ENCODE measurements around the gene HACD1. TPM values are rescaled to one million over a fixed set of nuclear protein-coding genes. Genes with fewer than 3 reads are reported as not detected.

The HACD1 gene
- total and polyA plus RNA-seq, 4 experiments from 2014 or later: 1.4 to 3.4 (median 2.4) TPM

GRCh38 chr10:17563452-17563851 lies 53.7 kb downstream of the HACD1 start:
- Mint-ChIP-seq H3K9me3 (peaks cover 0 to 2% (median 0%) of the 10 kb centered on the region in 8 donors), H3K4me3 (no peak overlapping the region)

GRCh38 chr10:17562614-17563013 lies 54.6 kb downstream of the HACD1 start:
- Histone ChIP-seq H3K27ac (ENCODE audit: low read depth, low read length) (no peak overlapping the region), H3K4me1 (ENCODE audit: insufficient read depth, low read length) (no peaks in the 10 kb centered on the region), H3K27me3 (ENCODE audit: insufficient read depth, low read length) (no peaks in the 10 kb centered on the region), H3K4me3 (ENCODE audit: low read length in 2 of 2) (no peak overlapping the region), H3K36me3 (ENCODE audit: insufficient read depth, low read length) (no peaks in the 10 kb centered on the region), H3K9me3 (ENCODE audit: control insufficient read depth in 1 of 2, low read length in 2 of 2) (no peaks in the 10 kb centered on the region)
- no peak for DNase-seq
- Mint-ChIP-seq H3K27ac (no peak overlapping the region), H3K4me3 (no peak overlapping the region), H3K4me1 (no peaks in the 10 kb centered on the region), H3K36me3 (no peaks in the 10 kb centered on the region), H3K27me3 (no peaks in the 10 kb centered on the region), H3K9me3 (peaks cover 0 to 2% (median 0%) of the 10 kb centered on the region in 8 donors)
- intact Hi-C loops (cut with micrococcal nuclease): no loop called here
- CTCF ChIA-PET (ENCODE audit: partially characterized antibody): no interaction called here
- POLR2A ChIA-PET (ENCODE audit: partially characterized antibody): no interaction called here

More at GRCh38 chr10:17563452-17563851, 53.7 kb downstream of the HACD1 start:
- ChIA-PET CTCF (ENCODE audit: partially characterized antibody) (no interaction called here), POLR2A (ENCODE audit: partially characterized antibody) (no interaction called here)
- H3K36me3 ChIP-seq (ENCODE audit: insufficient read depth, low read length): no peaks in the 10 kb centered on the region
- H3K27me3 ChIP-seq (ENCODE audit: insufficient read depth, low read length): no peaks in the 10 kb centered on the region
- no peak overlapping the region for H3K27ac ChIP-seq (ENCODE audit: low read depth, low read length)
- no peaks in the 10 kb centered on the region for H3K36me3 Mint-ChIP-seq
- H3K27me3 Mint-ChIP-seq: no peaks in the 10 kb centered on the region
- no peak for DNase-seq
- no peaks in the 10 kb centered on the region for H3K9me3 ChIP-seq (ENCODE audit: control insufficient read depth in 1 of 2, low read length in 2 of 2)
- no peaks in the 10 kb centered on the region for H3K4me1 Mint-ChIP-seq
- no peak overlapping the region for H3K4me3 ChIP-seq (ENCODE audit: low read length in 2 of 2)
- H3K4me1 ChIP-seq (ENCODE audit: insufficient read depth, low read length): no peaks in the 10 kb centered on the region
- no peak overlapping the region for H3K27ac Mint-ChIP-seq
- intact Hi-C loops (cut with micrococcal nuclease): no loop called here

- intact Hi-C loops (cut with micrococcal nuclease): no loop called here
- Mint-ChIP-seq H3K36me3 (no peaks in the 10 kb centered on the region), H3K4me3 (no peak overlapping the region), H3K4me1 (no peaks in the 10 kb centered on the region), H3K27me3 (peaks cover 0 to 2% of the 10 kb centered on the region in 2 donors), H3K9me3 (peaks cover 0 to 2% (median 0%) of the 10 kb centered on the region in 8 donors), H3K27ac (no peak overlapping the region)
- H3K27me3 ChIP-seq (ENCODE audit: insufficient read depth, low read length): no peaks in the 10 kb centered on the region
- H3K36me3 ChIP-seq (ENCODE audit: insufficient read depth, low read length): no peaks in the 10 kb centered on the region
- no peak overlapping the region for H3K27ac ChIP-seq (ENCODE audit: low read depth, low read length)
- ChIA-PET CTCF (ENCODE audit: partially characterized antibody) (no interaction called here), POLR2A (ENCODE audit: partially characterized antibody) (no interaction called here)
- DNase-seq: no peak
- H3K9me3 ChIP-seq (ENCODE audit: control insufficient read depth in 1 of 2, low read length in 2 of 2): no peaks in the 10 kb centered on the region
- H3K4me1 ChIP-seq (ENCODE audit: insufficient read depth, low read length): no peaks in the 10 kb centered on the region
- H3K4me3 ChIP-seq (ENCODE audit: low read length in 2 of 2): no peak overlapping the region
These were observed 56.1 kb downstream of the HACD1 start for GRCh38 chr10:17561111-17561510.

GRCh38 chr10:17557459-17557858 lies 59.7 kb downstream of the HACD1 start:
- Histone ChIP-seq H3K4me3 (ENCODE audit: low read length in 2 of 2) (no peak overlapping the region), H3K4me1 (ENCODE audit: insufficient read depth, low read length) (no peaks in the 10 kb centered on the region), H3K9me3 (ENCODE audit: control insufficient read depth in 1 of 2, low read length in 2 of 2) (no peaks in the 10 kb centered on the region), H3K36me3 (ENCODE audit: insufficient read depth, low read length) (no peaks in the 10 kb centered on the region), H3K27me3 (ENCODE audit: insufficient read depth, low read length) (no peaks in the 10 kb centered on the region), H3K27ac (ENCODE audit: low read depth, low read length) (no peak overlapping the region)
- Mint-ChIP-seq H3K4me1 (no peaks in the 10 kb centered on the region), H3K27me3 (peaks cover 0 to 2% of the 10 kb centered on the region in 2 donors), H3K27ac (no peak overlapping the region), H3K9me3 (peaks cover 0 to 2% (median 0%) of the 10 kb centered on the region in 8 donors), H3K36me3 (no peaks in the 10 kb centered on the region), H3K4me3 (no peak overlapping the region)
- CTCF ChIA-PET (ENCODE audit: partially characterized antibody): no interaction called here
- POLR2A ChIA-PET (ENCODE audit: partially characterized antibody): no interaction called here
- DNase-seq: no peak
- intact Hi-C loops (cut with micrococcal nuclease): no loop called here

- Mint-ChIP-seq H3K27ac (no peak overlapping the region), H3K4me3 (no peak overlapping the region), H3K4me1 (peaks cover 0 to 1% (median 0%) of the 10 kb centered on the region in 4 donors), H3K9me3 (peaks cover 0 to under 1% (median 0%) of the 10 kb centered on the region in 8 donors), H3K36me3 (no peaks in the 10 kb centered on the region), H3K27me3 (peaks cover 0 to 2% of the 10 kb centered on the region in 2 donors)
- no peaks in the 10 kb centered on the region for H3K36me3 ChIP-seq (ENCODE audit: insufficient read depth, low read length)
- H3K9me3 ChIP-seq (ENCODE audit: control insufficient read depth in 1 of 2, low read length in 2 of 2): no peaks in the 10 kb centered on the region
- no peak overlapping the region for H3K4me3 ChIP-seq (ENCODE audit: low read length in 2 of 2)
- intact Hi-C loops (cut with micrococcal nuclease): no loop called here
- ChIA-PET CTCF (ENCODE audit: partially characterized antibody) (interaction anchor here (0.7 kb wide), 1 partner anchor 770 kb away, joined by 3 read pairs; no protein-coding TSS in a partner anchor), POLR2A (ENCODE audit: partially characterized antibody) (no interaction called here)
- DNase-seq: no peak
- no peak overlapping the region for H3K27ac ChIP-seq (ENCODE audit: low read depth, low read length)
- no peaks in the 10 kb centered on the region for H3K4me1 ChIP-seq (ENCODE audit: insufficient read depth, low read length)
- H3K27me3 ChIP-seq (ENCODE audit: insufficient read depth, low read length): no peaks in the 10 kb centered on the region
These were observed 68.4 kb downstream of the HACD1 start for GRCh38 chr10:17548770-17549169.

- no peak overlapping the region for H3K4me3 Mint-ChIP-seq
- CTCF ChIA-PET (ENCODE audit: partially characterized antibody): no interaction called here
- POLR2A ChIA-PET (ENCODE audit: partially characterized antibody): no interaction called here
These were observed 69.0 kb downstream of the HACD1 start for GRCh38 chr10:17548162-17548561.

GRCh38 chr10:17547060-17547459 lies 70.1 kb downstream of the HACD1 start:
- no peaks in the 10 kb centered on the region for H3K4me1 ChIP-seq (ENCODE audit: insufficient read depth, low read length)
- ChIA-PET CTCF (ENCODE audit: partially characterized antibody) (no interaction called here), POLR2A (ENCODE audit: partially characterized antibody) (no interaction called here)
- peaks cover 0 to 3% (median 0%) of the 10 kb centered on the region in 8 donors for H3K9me3 Mint-ChIP-seq
- no peak overlapping the region for H3K4me3 ChIP-seq (ENCODE audit: low read length in 2 of 2)
- peaks cover 0 to 2% of the 10 kb centered on the region in 2 donors for H3K27me3 Mint-ChIP-seq
- DNase-seq: no peak
- intact Hi-C loops (cut with micrococcal nuclease): no loop called here
- peaks cover 0 to 1% (median 0%) of the 10 kb centered on the region in 4 donors for H3K4me1 Mint-ChIP-seq
- H3K4me3 Mint-ChIP-seq: no peak overlapping the region
- H3K36me3 ChIP-seq (ENCODE audit: insufficient read depth, low read length): no peaks in the 10 kb centered on the region
- H3K27ac ChIP-seq (ENCODE audit: low read depth, low read length): no peak overlapping the region
- no peaks in the 10 kb centered on the region for H3K36me3 Mint-ChIP-seq
- no peaks in the 10 kb centered on the region for H3K27me3 ChIP-seq (ENCODE audit: insufficient read depth, low read length)
- H3K27ac Mint-ChIP-seq: no peak overlapping the region
- H3K9me3 ChIP-seq (ENCODE audit: control insufficient read depth in 1 of 2, low read length in 2 of 2): no peaks in the 10 kb centered on the region

More at GRCh38 chr10:17548162-17548561, 69.0 kb downstream of the HACD1 start:
- H3K27me3 ChIP-seq (ENCODE audit: insufficient read depth, low read length): no peaks in the 10 kb centered on the region
- H3K36me3 ChIP-seq (ENCODE audit: insufficient read depth, low read length): no peaks in the 10 kb centered on the region
- Mint-ChIP-seq H3K27ac (no peak overlapping the region), H3K9me3 (peaks cover 0 to 3% (median 0%) of the 10 kb centered on the region in 8 donors), H3K4me1 (peaks cover 0 to 1% (median 0%) of the 10 kb centered on the region in 4 donors), H3K27me3 (peaks cover 0 to 2% of the 10 kb centered on the region in 2 donors), H3K36me3 (no peaks in the 10 kb centered on the region)
- H3K4me1 ChIP-seq (ENCODE audit: insufficient read depth, low read length): no peaks in the 10 kb centered on the region
- H3K27ac ChIP-seq (ENCODE audit: low read depth, low read length): no peak overlapping the region
- no peak for DNase-seq
- H3K9me3 ChIP-seq (ENCODE audit: control insufficient read depth in 1 of 2, low read length in 2 of 2): no peaks in the 10 kb centered on the region
- no peak overlapping the region for H3K4me3 ChIP-seq (ENCODE audit: low read length in 2 of 2)
- intact Hi-C loops (cut with micrococcal nuclease): no loop called here

- H3K27ac ChIP-seq (ENCODE audit: low read depth, low read length): no peak overlapping the region
- H3K36me3 Mint-ChIP-seq: no peaks in the 10 kb centered on the region
- H3K4me1 Mint-ChIP-seq: peaks cover 0 to 1% (median 0%) of the 10 kb centered on the region in 4 donors
- H3K9me3 Mint-ChIP-seq: peaks cover 0 to 9% (median 4%) of the 10 kb centered on the region in 8 donors
- no peak overlapping the region for H3K4me3 ChIP-seq (ENCODE audit: low read length in 2 of 2)
- intact Hi-C loops (cut with micrococcal nuclease): no loop called here
- no peak for DNase-seq
- POLR2A ChIA-PET (ENCODE audit: partially characterized antibody): interaction anchor here (0.5 kb wide), 1 partner anchor 16 kb away, joined by 3 read pairs; no protein-coding TSS in a partner anchor
- no peak overlapping the region for H3K4me3 Mint-ChIP-seq
- H3K27me3 Mint-ChIP-seq: peaks cover 0 to 7% of the 10 kb centered on the region in 2 donors
- H3K4me1 ChIP-seq (ENCODE audit: insufficient read depth, low read length): no peaks in the 10 kb centered on the region
- CTCF ChIA-PET (ENCODE audit: partially characterized antibody): no interaction called here
- H3K9me3 ChIP-seq (ENCODE audit: control insufficient read depth in 1 of 2, low read length in 2 of 2): no peaks in the 10 kb centered on the region
- no peaks in the 10 kb centered on the region for H3K36me3 ChIP-seq (ENCODE audit: insufficient read depth, low read length)
- no peak overlapping the region for H3K27ac Mint-ChIP-seq
- H3K27me3 ChIP-seq (ENCODE audit: insufficient read depth, low read length): no peaks in the 10 kb centered on the region
These were observed 72.7 kb downstream of the HACD1 start for GRCh38 chr10:17544465-17544864.

Measured in CD4-positive, alpha-beta memory T cell (primary cell).